CD14-positive monocyte (primary cell): ENCODE measurements around the gene TRPM2. TPM values are rescaled to one million over a fixed set of nuclear protein-coding genes. Genes with fewer than 3 reads are reported as not detected.

Experiments used
- DNase-seq, 3 donors: peaks; one replicate each; pipeline ENCODE4 v3.0.0-alpha.2; 2011 to 2022
- H2AFZ ChIP-seq: 2 replicates; pipeline ENCODE4 v1.6.0; 2012; ENCODE audit warnings: mild to moderate bottlenecking, low read depth, low read length, inconsistent platforms; ENCODE audit not compliant: insufficient read depth, poor library complexity, severe bottlenecking
- H3K27ac ChIP-seq, 2 donors: 1 replicate in 1 of 2; 2 replicates in 1 of 2; pipeline ENCODE4 v1.5.1; 2012 to 2013; ENCODE audit warnings: low read length in 2 of 2, control low read depth in 1 of 2, inconsistent platforms in 1 of 2, low read depth in 1 of 2, mild to moderate bottlenecking in 1 of 2
- H3K27me3 ChIP-seq, 2 donors: one replicate each; pipeline versions ENCODE4 v1.6.0 to v1.6.1; 2011 to 2013; ENCODE audit warnings: low read length in 2 of 2; ENCODE audit not compliant: control insufficient read depth in 2 of 2, insufficient read depth in 2 of 2
- H3K36me3 ChIP-seq, 2 donors: replicated peaks in 1 of 2; 1 replicate in 1 of 2; 2 replicates in 1 of 2; pipeline versions ENCODE4 v1.5.1 to v1.6.1; 2012 to 2013; ENCODE audit warnings: low read length in 2 of 2, control low read depth in 1 of 2, inconsistent platforms in 1 of 2, mild to moderate bottlenecking in 1 of 2; ENCODE audit not compliant: insufficient read depth in 2 of 2, control insufficient read depth in 1 of 2
- H3K4me1 ChIP-seq, 2 donors: 1 replicate in 1 of 2; 2 replicates in 1 of 2; pipeline versions ENCODE4 v1.5.1 to v1.6.1; 2012 to 2013; ENCODE audit warnings: low read length in 2 of 2, control low read depth in 1 of 2, inconsistent platforms in 1 of 2, mild to moderate bottlenecking in 1 of 2, moderate library complexity in 1 of 2; ENCODE audit not compliant: insufficient read depth in 2 of 2, control insufficient read depth in 1 of 2
- H3K4me2 ChIP-seq: replicated peaks from 2 replicates; pipeline ENCODE3; 2012; ENCODE audit warnings: low read length, moderate library complexity, mild to moderate bottlenecking; ENCODE audit not compliant: poor library complexity, severe bottlenecking; ENCODE audit errors: extremely low read depth
- H3K4me3 ChIP-seq, 3 experiments: fragments of 200-600 bp in 1 of 3; sonication (generic) in 1 of 3; replicated peaks in 1 of 3; 1 replicate in 2 of 3; 2 replicates in 1 of 3; pipeline ENCODE4 v1.5.1; 2011 to 2013; ENCODE audit warnings: low read length in 3 of 3, mild to moderate bottlenecking in 3 of 3, control low read depth in 2 of 3, low read depth in 2 of 3, inconsistent platforms in 1 of 3, moderate library complexity in 1 of 3
- H3K79me2 ChIP-seq: 2 replicates; pipeline ENCODE4 v1.6.0; 2012; ENCODE audit warnings: mild to moderate bottlenecking, control low read depth, inconsistent platforms, low read length, moderate library complexity; ENCODE audit not compliant: insufficient read depth
- H3K9ac ChIP-seq: 2 replicates; pipeline ENCODE4 v1.6.0; 2017; ENCODE audit warnings: low read length, mild to moderate bottlenecking; ENCODE audit not compliant: insufficient read depth, poor library complexity, severe bottlenecking
- H3K9me3 ChIP-seq, 2 donors: replicated peaks in 1 of 2; 1 replicate in 1 of 2; 2 replicates in 1 of 2; pipeline versions ENCODE4 v1.5.1 to v1.6.1; 2012 to 2013; ENCODE audit warnings: low read length in 2 of 2, control low read depth in 1 of 2; ENCODE audit not compliant: control insufficient read depth in 1 of 2, insufficient read depth in 1 of 2
- H4K20me1 ChIP-seq: 2 replicates; pipeline ENCODE4 v1.6.0; 2012; ENCODE audit warnings: mild to moderate bottlenecking, low read length, control low read depth, moderate library complexity; ENCODE audit not compliant: insufficient read depth
- H3K27ac Mint-ChIP-seq, 7 donors: one replicate each; pipeline ENCODE4 v1.8.0; 2020; ENCODE audit warnings: mild to moderate bottlenecking in 7 of 7, mixed read lengths in 7 of 7, moderate library complexity in 6 of 7, inconsistent platforms in 2 of 7
- H3K27me3 Mint-ChIP-seq, 3 donors: one replicate each; pipeline ENCODE4 v1.8.0; 2021 to 2022; ENCODE audit warnings: low read depth in 3 of 3, mild to moderate bottlenecking in 3 of 3, mixed read lengths in 3 of 3, moderate library complexity in 3 of 3, inconsistent platforms in 1 of 3
- H3K36me3 Mint-ChIP-seq, 2 donors: one replicate each; pipeline ENCODE4 v1.8.0; 2020; ENCODE audit warnings: mixed read lengths in 2 of 2, inconsistent platforms in 1 of 2, mild to moderate bottlenecking in 1 of 2
- H3K4me1 Mint-ChIP-seq: one replicate; pipeline ENCODE4 v1.8.0; 2020; ENCODE audit warnings: mild to moderate bottlenecking, mixed read lengths
- H3K4me3 Mint-ChIP-seq, 2 donors: one replicate each; pipeline ENCODE4 v1.8.0; 2020; ENCODE audit warnings: mild to moderate bottlenecking in 2 of 2, mixed read lengths in 2 of 2, moderate library complexity in 1 of 2
- H3K9me3 Mint-ChIP-seq, 7 donors: one replicate each; pipeline ENCODE4 v1.8.0; 2020 to 2022; ENCODE audit warnings: mixed read lengths in 7 of 7, mild to moderate bottlenecking in 6 of 7, moderate library complexity in 6 of 7, inconsistent platforms in 2 of 7
- CTCF ChIP-seq: fragments of 200-600 bp; IDR thresholded peaks from one replicate; pipeline ENCODE4 v1.8.0; 2022; ENCODE audit warnings: antibody characterized with exemption, mild to moderate bottlenecking
- WGBS: methylation state at CpG from one replicate; pipeline ENCODE4 v1.1.5; 2013; ENCODE audit warnings: missing lambda C conversion rate; ENCODE audit not compliant: insufficient coverage; 5-methylcytosine and 5-hydroxymethylcytosine counted together
- intact Hi-C, 2 donors: fragments of 100-400 bp; cut with micrococcal nuclease; formaldehyde crosslinking; loops; one replicate each; pipeline versions ENCODE4 v1.15.0 to v1.15.1; 2023
- polyA plus RNA-seq, 3 donors: library from polyadenylated mRNA; depleted of rRNA in 1 of 3; unstranded in 2 of 3; stranded (reverse) in 1 of 3; fragments of 300-500 nt in 2 of 3; fragments of >200 nt in 1 of 3; fragmentation: Illumina TruSeq in 2 of 3; gene quantifications; 1 replicate in 2 of 3; 2 replicates in 1 of 3; pipeline ENCODE4 v1.2.3, GENCODE V29; 2012 to 2021

TRPM2 gene
- polyA plus RNA-seq, 3 donors: 7.6 to 21.6 (median 12.2) TPM

- Histone ChIP-seq H3K4me3 (no peak overlapping the region), H3K4me1 (no peaks in the 10 kb centered on the region), H3K4me2 (no peak overlapping the region), H3K9ac (no peak overlapping the region), H3K27me3 (no peaks in the 10 kb centered on the region), H3K36me3 (peaks cover 16 to 27% of the 10 kb centered on the region in 2 donors), H2AFZ (no peak overlapping the region), H3K9me3 (no peaks in the 10 kb centered on the region), H3K27ac (no peak overlapping the region), H3K79me2 (no peaks in the 10 kb centered on the region), H4K20me1 (peaks cover 13% of the 10 kb centered on the region)
- no peak for DNase-seq
- Mint-ChIP-seq H3K27me3 (no peaks in the 10 kb centered on the region), H3K4me1 (no peaks in the 10 kb centered on the region), H3K9me3 (no peaks in the 10 kb centered on the region), H3K36me3 (peaks cover 13 to 25% of the 10 kb centered on the region in 2 donors), H3K27ac (peak overlapping the region in 1 of 7 donors; percentile 14), H3K4me3 (no peak overlapping the region)
- 62% methylated on average over 16 of the region's 18 CpGs for WGBS
- intact Hi-C loops: loop anchor here in 1 of 2 donors (10.0 kb wide), 2 partner anchors 54 to 546 kb away; partner anchors contain the start of gene RRP1
- TF ChIP-seq CTCF: no peak
These were observed 22.7 kb upstream of the TRPM2 start for GRCh38 chr21:44330698-44331097.

DNA sequence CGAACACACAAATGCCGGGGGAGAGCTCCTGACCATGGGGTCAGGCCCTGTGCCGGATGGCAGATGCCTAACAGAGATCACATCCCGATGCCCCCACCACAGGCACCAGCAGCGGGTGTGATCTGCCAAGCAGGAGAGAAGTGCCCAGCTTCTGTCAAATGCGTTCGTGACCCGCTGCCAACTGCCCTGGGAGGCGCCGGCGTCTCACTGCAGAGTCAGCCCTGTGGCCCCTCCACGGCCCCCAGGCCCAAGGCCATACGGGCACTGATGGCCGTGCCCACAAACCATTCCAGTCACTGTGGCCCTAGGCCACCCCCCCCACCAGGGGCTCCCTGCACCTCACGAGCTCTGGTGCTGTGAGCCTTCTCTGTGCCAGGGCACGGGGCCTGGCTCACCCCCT lies 22.2 kb upstream of the TRPM2 start:
- no peaks in the 10 kb centered on the region for H3K4me1 Mint-ChIP-seq

More for the DNA sequence above, 22.2 kb upstream of the TRPM2 start:
- Histone ChIP-seq H2AFZ (no peak overlapping the region), H3K27ac (no peak overlapping the region), H3K79me2 (no peaks in the 10 kb centered on the region), H3K9ac (no peak overlapping the region), H3K4me1 (no peaks in the 10 kb centered on the region), H3K9me3 (no peaks in the 10 kb centered on the region), H3K36me3 (peaks cover 11 to 27% of the 10 kb centered on the region in 2 donors), H4K20me1 (peaks cover 13% of the 10 kb centered on the region), H3K27me3 (no peaks in the 10 kb centered on the region), H3K4me3 (no peak overlapping the region), H3K4me2 (no peak overlapping the region)
- Mint-ChIP-seq H3K36me3 (peaks cover 13 to 22% of the 10 kb centered on the region in 2 donors), H3K27me3 (peaks cover 0 to 1% (median 0%) of the 10 kb centered on the region in 3 donors), H3K9me3 (no peaks in the 10 kb centered on the region), H3K27ac (no peak overlapping the region), H3K4me3 (no peak overlapping the region)
- intact Hi-C loops: loop anchor here in 1 of 2 donors (10.0 kb wide), 2 partner anchors 54 to 546 kb away; partner anchors contain the start of gene RRP1
- WGBS: 97% methylated on average over 16 of the region's 16 CpGs
- DNase-seq: no peak
- TF ChIP-seq CTCF: no peak
